Measurements from ENCODE around the gene NAGLU. TPM values are rescaled to one million over a fixed set of nuclear protein-coding genes. Genes with fewer than 3 reads are reported as not detected.
"Not testable (repeated sequence)": the region's sequence is repeated elsewhere in the genome, so short reads cannot be mapped to it uniquely, and the experiment has no call there.

NAGLU gene
- total RNA-seq, 1 donor from 2014 or later = 24.8 TPM

DNA sequence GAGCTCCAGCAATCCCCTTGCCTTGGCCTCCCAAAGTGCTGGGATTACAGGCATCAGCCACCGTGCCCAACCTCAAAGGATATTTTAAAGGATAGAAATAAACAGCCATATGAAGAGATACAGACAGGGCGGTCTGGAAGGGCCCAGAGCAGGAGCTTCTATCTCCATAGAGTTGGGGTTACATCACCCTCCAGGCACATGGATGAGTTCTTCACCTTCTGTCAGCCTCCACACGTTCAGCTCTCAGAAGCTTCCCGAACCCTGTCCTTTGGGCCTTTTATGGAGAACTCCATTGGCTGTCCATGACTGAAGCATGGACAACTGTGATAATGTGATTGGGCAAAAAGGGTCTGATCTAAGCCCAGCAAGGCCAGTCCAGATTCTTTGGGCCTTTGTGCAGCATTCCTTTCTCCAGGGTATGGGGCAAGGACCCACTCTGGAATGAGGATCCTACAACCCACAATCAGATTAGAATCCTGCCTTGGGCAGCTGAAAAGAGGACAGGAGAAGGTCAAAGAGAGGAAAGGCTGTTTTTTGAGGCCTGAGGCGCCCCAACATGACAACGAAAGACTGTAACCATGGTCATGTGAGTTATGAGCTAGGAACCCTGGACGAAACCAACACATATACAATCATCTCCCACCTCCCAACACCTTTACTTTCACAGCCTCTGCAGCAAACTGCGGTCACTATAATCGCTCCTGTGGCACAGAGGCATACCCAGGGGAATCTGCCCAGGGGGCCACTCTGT is 9.9 kb downstream of the NAGLU start:
- not testable (repeated sequence) for DNase-seq (ENCODE audit: low read depth)

DNA sequence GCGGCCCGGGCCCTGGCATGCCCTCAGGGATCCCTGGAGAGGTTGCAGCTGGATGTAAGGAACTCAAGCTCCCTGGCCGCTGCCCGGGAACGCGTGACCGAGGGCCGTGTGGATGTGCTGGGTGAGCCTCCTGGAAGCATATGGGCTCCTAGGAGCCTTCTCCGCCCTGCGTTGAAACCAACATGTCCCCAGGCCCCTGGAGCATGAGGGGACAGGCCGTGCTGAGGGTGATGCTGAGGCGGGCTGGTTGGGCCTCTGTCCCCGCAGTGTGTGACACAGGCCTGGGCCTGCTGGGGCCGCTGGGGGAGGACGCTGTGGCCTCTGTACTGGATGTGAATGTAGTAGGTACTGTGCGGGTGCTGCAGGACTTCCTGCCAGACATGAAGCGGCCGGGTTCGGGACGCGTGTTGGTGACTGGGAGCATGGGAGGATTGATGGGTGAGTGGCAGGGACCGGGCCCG is 11.0 kb downstream of the NAGLU start:
- no peak for DNase-seq (ENCODE audit: low read depth)

DNA sequence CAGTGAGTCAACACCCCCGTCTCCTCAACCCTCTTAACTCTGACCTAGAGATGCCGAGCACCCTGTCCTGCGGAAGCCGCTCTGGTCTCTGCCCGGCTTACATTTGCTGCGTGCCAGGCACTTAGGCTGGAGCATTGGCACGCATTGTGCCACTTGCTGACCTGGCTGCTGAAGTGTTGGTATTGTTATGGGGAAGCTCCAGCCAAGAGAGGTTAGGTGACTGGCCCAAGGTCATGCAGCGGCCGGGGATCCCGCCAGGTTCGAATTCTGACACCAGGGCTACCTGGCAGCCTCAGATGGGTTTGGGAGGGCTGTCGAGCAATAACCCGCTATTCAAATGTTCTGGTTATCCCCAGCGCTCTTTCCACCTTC is 11.6 kb downstream of the NAGLU start:
- DNase-seq (ENCODE audit: low read depth) = no peak

DNA sequence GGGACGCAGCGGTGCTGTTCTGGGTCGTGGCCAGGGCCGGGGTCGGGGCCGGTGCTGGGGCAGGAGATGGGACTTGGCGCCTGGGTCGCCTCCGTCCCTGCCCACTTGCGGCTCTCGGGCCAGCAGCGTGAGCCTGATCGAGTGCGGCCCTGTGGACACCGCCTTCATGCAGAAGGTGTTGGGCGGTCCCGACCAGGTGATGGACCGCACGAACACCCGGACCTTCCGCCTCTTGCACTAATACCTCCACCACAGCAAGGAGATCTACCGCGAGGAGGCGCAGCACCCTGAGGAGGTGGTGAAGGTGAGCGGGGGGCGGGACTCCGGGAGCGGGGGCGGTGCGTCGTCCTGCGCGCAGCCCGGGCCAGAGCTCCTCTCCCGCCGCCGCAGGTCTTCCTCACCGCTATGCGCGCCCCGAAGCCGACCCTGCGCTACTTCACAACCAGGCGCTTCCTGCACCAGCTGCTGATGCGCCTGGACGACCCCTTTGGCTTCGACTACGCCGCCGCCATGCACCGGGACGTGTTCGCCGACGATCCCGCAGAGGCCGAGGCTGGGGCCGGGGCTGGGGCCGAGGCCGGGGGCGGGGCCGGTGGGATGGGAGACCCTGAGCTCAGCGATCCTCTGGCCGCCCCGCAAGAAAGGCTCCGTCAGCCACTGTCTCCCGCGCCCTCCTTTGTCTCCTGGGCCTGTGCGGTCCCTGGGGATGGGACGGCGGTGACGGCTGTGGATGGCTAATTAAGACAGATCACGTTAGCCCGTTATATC is 12.2 kb downstream of the NAGLU start:
- DNase-seq (ENCODE audit: low read depth) = peak; percentile 56

GRCh38 chr17:42548993-42549755 is 13.1 kb downstream of the NAGLU start:
- no peak for DNase-seq (ENCODE audit: low read depth)

GRCh38 chr17:42552736-42553135 is 16.7 kb downstream of the NAGLU start, which contains the start of gene HSD17B1:
Gene HSD17B1 (plus strand): TSS chr17:42552923. CDS start chr17:42552934, 11 bp downstream.
- DNase-seq (ENCODE audit: low read depth) = not testable (repeated sequence)

DNA sequence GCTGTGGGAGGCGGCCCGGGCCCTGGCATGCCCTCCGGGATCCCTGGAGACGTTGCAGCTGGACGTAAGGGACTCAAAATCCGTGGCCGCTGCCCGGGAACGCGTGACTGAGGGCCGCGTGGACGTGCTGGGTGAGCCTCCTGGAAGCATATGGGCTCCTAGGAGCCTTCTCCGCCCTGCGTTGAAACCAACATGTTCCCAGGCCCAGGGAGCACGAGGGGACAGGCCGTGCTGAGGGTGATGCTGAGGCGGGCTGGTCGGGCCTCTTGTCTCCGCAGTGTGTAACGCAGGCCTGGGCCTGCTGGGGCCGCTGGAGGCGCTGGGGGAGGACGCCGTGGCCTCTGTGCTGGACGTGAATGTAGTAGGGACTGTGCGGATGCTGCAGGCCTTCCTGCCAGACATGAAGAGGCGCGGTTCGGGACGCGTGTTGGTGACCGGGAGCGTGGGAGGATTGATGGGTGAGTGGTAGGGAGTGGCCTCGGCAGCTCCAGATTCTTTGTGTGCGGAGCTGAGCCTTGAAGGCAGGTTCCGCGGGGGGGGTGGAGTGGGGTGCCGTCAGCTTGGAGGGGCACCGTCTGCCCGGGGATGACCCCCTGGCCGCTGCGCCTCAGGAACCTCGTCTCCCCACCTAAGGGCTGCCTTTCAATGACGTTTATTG is 17.2 kb downstream of the NAGLU start:
- no peak for DNase-seq (ENCODE audit: low read depth)

DNA sequence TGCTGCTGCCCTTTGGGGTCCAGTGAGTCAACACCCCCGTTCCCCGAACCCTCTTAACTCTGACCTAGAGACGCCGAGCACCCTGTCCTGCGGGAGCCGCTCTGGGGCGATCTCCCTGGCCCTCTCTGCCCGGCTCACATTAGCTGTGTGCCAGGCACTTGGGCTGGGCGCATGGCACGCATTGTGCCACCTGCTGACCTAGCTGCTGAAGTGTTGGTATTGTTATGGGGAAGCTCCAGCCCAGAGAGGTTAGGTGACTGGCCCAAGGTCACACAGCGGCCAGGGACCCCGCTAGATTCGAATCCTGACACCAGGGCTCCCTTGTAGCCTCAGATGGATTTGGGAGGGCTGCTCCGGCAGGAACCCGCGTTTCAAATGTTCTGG is 17.8 kb downstream of the NAGLU start:
- DNase-seq (ENCODE audit: low read depth) = no peak

GRCh38 chr17:42554250-42555121 is 18.4 kb downstream of the NAGLU start:
- DNase-seq (ENCODE audit: low read depth) = peak; percentile 49

- DNase-seq (ENCODE audit: low read depth) = no peak
Measured at GRCh38 chr17:42555122-42555622, 19.1 kb downstream of the NAGLU start.

GRCh38 chr17:42555961-42556617 is 20.0 kb downstream of the NAGLU start:
- DNase-seq (ENCODE audit: low read depth) = not testable (repeated sequence)

DNA sequence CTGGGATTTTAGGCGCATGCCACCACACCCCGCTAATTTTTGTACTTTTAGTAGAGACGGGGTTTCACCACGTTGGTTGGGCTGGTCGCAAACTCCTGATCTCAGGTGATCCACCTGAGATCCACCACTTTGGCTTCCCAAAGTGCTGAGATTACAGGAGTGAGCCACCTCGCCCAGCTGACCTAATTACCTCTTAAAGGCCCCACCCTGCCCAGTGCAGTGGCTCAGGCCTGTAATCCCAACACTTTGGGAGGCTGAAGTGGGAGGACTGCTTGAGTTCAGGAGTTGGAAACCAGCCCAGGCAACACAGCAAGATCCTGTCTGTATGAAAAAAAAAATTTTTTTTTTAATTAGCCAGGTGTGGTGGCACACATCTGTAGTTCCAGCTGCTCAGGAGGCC is 23.0 kb downstream of the NAGLU start:
- DNase-seq (ENCODE audit: low read depth) = no peak

DNA sequence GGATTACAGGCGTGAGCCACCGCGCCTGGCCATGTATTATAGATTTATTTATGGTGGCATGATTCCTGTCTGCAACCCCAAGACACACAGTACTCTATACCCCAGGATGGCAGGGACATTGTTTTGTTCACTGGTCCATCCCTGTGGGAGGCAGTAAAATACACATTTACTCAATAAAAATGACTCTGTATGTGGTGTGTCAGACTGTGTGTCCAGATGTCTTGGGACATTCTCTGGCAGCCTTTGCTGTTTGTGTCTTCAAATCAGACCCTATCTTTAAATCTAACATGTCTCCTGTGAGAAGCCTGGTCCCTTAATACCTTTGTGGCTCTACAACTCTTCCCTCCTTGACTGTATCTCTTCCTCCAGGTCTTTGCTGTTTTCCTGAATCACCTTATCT is 24.2 kb downstream of the NAGLU start:
- DNase-seq (ENCODE audit: low read depth) = no peak

- peak; percentile 95 for DNase-seq (ENCODE audit: low read depth)
Measured at GRCh38 chr17:42561897-42562387, 25.9 kb downstream of the NAGLU start, which contains the start of gene COASY. Gene COASY (plus strand): TSS chr17:42562148. CDS start chr17:42562623, 475 bp downstream.

- DNase-seq (ENCODE audit: low read depth) = no peak
Measured at GRCh38 chr17:42562388-42563142, 26.5 kb downstream of the NAGLU start.

DNA sequence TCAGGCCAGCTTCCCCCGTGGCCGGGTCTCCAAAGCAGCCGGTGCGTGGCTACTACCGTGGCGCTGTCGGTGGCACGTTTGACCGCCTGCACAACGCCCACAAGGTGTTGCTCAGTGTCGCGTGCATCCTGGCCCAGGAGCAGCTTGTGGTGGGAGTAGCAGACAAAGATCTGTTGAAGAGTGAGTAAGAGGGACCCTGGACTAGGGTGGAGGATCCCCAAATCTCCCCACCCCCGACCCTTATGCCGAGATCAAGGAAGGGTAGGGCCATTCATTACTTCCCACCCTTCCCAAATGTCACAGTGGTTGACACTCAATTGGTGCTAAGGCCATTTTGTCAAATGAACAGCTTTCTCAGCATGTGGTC is 27.1 kb downstream of the NAGLU start:
- no peak for DNase-seq (ENCODE audit: low read depth)

DNA sequence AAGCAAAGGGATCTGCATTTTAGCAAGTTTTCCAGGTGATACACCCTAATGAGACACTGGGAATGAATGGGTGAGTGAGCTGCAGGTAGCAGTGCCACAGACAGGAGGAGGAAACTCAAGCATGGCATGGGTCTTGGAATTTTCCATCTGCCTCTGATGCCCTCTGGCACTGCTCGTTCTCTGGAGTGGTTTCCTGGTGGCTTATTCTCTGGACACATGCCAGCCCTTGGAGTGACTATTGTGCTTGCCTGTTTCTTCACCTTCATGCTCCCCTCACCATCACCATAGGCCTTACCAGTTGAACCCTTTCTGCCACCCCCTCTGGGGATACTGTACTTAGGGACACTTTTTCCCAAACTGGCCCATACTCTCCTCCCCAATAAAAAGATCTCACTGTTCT is 27.5 kb downstream of the NAGLU start:
- DNase-seq (ENCODE audit: low read depth) = peak; percentile 66

DNA sequence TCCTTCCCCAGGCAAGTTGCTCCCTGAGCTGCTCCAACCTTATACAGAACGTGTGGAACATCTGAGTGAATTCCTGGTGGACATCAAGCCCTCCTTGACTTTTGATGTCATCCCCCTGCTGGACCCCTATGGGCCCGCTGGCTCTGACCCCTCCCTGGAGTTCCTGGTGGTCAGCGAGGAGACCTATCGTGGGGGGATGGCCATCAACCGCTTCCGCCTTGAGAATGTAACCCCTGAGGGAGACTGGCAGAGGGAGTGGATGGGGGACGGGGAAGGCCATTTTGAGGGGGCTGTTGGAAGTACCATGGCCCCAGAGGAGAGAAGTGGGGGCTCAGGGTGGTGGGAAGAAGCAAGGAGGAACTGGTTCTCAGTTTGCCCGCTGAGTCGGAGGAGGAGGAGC is 27.9 kb downstream of the NAGLU start:
- DNase-seq (ENCODE audit: low read depth) = no peak
